22Rv1 (cell line): ENCODE results near the gene HS1BP3.

Experiments
- H3K27ac ChIP-seq: fragments of 450-650 bp; 2 replicates; pipeline ENCODE4 v1.5.1; 2017
- ZFX ChIP-seq: fragments of 450-650 bp; IDR thresholded peaks from 2 replicates; pipeline ENCODE4 v1.6.1; 2017; ENCODE audit warnings: antibody characterized with exemption, borderline replicate concordance
- TF ChIP-seq, protein P1 (sequence below): fragments of 450-650 bp; IDR thresholded peaks from 2 replicates; pipeline ENCODE4 v1.5.1; 2017; ENCODE audit warnings: mild to moderate bottlenecking

The HS1BP3 gene

GRCh38 chr2:20626698-20627513 is 24.0 kb downstream of the HS1BP3 start:
- no peak overlapping the region for H3K27ac ChIP-seq
- TF ChIP-seq, protein P1, sequence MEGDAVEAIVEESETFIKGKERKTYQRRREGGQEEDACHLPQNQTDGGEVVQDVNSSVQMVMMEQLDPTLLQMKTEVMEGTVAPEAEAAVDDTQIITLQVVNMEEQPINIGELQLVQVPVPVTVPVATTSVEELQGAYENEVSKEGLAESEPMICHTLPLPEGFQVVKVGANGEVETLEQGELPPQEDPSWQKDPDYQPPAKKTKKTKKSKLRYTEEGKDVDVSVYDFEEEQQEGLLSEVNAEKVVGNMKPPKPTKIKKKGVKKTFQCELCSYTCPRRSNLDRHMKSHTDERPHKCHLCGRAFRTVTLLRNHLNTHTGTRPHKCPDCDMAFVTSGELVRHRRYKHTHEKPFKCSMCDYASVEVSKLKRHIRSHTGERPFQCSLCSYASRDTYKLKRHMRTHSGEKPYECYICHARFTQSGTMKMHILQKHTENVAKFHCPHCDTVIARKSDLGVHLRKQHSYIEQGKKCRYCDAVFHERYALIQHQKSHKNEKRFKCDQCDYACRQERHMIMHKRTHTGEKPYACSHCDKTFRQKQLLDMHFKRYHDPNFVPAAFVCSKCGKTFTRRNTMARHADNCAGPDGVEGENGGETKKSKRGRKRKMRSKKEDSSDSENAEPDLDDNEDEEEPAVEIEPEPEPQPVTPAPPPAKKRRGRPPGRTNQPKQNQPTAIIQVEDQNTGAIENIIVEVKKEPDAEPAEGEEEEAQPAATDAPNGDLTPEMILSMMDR: no peak
- TF ChIP-seq ZFX: no peak

- TF ChIP-seq ZFX: no peak
- TF ChIP-seq, protein P1: no peak
- H3K27ac ChIP-seq: no peak overlapping the region
Observed at GRCh38 chr2:20626392-20626697, 24.6 kb downstream of the HS1BP3 start.

DNA sequence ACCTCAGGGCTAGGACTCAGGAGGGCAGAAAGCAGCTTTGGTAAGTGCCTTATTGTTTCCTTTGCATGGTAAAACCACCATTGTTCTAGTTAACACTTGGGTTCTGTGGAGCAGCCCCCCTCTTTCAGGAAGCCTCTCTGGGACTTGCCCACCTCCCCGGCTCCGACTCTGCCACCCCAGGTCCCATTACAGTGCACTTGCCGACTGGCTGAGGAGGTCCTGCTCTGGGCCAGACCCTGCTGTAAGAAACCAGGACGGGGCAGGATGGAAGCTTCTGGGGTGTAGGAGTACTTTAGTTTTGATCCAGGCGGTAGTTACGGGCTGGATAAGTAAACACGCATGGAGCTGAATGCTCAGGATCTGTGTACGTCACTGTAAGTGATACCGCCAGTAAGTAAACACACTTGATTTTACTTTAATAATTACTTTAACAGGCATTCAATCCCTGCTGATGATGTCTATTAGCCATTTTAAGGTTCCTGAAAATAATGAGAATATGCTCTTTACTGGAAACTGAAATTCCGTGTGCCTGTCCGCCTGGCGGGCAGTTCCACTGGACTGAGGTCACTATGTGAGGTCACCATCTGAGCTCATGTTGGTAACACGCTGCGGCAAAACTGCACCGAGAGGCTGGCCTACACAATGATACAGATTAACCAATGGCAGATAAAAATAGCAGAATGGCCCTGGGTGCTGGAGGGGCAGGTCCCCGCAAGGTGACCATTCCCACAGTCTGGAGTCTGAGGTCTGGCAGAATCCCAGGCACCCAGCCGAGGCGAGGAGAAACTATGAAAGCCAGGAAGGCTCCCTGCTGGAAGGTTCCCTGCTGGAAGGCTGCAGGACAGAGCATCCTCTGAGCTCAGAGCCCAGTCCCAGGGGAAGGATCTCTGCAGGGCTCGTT is 25.2 kb downstream of the HS1BP3 start:
- H3K27ac ChIP-seq: no peak overlapping the region
- no peak for TF ChIP-seq ZFX
- TF ChIP-seq, protein P1: no peak

GRCh38 chr2:20624884-20625485 is 25.9 kb downstream of the HS1BP3 start:
- TF ChIP-seq, protein P1: no peak
- no peak for TF ChIP-seq ZFX
- no peak overlapping the region for H3K27ac ChIP-seq

DNA sequence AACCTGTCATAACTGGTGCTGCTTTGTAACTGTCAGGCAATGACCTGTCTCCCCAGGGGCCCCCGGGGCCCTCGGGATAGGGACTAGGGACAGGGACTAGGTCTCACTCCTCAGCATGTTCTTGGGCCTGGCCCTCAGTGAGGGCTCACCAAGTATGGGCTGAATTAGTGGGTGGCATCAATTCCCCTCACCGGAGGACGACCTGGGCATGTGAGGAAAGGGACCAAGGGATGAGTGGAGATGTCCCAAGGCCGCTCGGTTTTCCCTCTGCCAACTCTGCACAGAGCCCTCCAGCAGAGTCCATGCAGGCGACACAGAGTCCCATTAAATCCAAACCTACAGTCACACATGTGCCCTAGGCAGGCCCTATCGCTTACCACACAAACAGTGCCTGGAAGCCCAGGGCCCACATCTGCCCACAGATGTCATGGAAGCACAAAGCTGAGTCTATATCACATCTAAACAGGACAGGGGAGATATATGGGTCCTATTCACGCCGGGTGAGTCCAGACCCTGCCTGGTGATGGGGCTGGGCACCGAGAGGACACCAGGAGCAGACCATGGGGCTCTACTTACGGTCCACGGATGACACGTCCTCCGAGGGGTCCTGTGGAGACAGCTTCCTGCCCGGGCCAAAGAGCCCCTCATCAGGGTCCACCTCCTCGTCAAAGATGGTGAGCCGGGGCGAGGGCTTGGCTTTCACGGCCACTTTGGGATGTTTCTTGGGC is 26.6 kb downstream of the HS1BP3 start:
- TF ChIP-seq, protein P1: no peak
- TF ChIP-seq ZFX: no peak
- H3K27ac ChIP-seq: no peak overlapping the region

DNA sequence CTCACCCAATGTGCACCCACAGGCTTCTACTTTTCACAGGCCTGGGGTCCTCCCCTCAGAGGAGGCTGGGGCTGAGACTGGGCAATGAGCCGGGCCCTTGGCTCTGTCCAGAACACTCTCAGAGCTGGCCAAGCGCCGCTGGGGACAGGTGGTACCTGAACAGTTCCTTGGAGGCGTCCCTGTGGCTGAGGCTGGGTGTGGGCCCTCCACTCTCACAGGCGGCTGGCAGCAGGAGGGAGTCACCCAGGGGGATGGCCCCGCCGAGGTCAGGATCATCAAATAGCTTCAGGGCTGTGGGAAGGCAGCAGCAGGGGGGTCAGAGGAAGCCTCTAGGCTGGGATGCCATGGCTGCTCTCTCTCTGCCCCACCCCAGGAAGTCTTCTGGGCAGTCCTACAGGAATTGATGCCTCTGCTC is 27.1 kb downstream of the HS1BP3 start:
- TF ChIP-seq ZFX: no peak
- TF ChIP-seq, protein P1: no peak

More for the DNA sequence above, 27.1 kb downstream of the HS1BP3 start:
- no peak overlapping the region for H3K27ac ChIP-seq
